ENCODE measurements around the gene TTC7B.

GRCh38 chr14:90489916-90490719, 326.1 kb downstream of the TTC7B start:
- no peak for TF ChIP-seq POLR2A (IDR thresholded peaks at IDR 0.05)
- TF ChIP-seq CTCF (IDR thresholded peaks at IDR 0.05) = no peak
- no peak for TF ChIP-seq POLR2AphosphoS5 (IDR thresholded peaks at IDR 0.05)
